Spleen (tissue), 7 donors: ENCODE data around the gene IPMK.

Source experiments
- CTCF ChIP-seq, 11 experiments: fragments of 200-600 bp in 7 of 11; fragments of 450-650 bp in 4 of 11; sonication (generic) in 4 of 11; IDR thresholded peaks in 8 of 11; conservative IDR thresholded peaks in 3 of 11; 1 replicate in 7 of 11; 2 replicates in 4 of 11; pipeline versions ENCODE4 v1.4.0 to v1.8.0; 2016 to 2021; ENCODE audit warnings: antibody characterized with exemption in 11 of 11, inconsistent platforms in 4 of 11, mild to moderate bottlenecking in 1 of 11
- POLR2AphosphoS5 ChIP-seq, 3 donors: sonication (generic); formaldehyde crosslinking; IDR thresholded peaks; one replicate each; pipeline ENCODE4 v1.5.1; 2017; ENCODE audit warnings: antibody characterized with exemption in 3 of 3
- donor health status: DM: no; HTN: no; CAD: no; lungs with moderate emphysema.
- donor health status: DM: no; HTN: no; CAD: no.
- donor health status: DM: no; HTN: no; CAD: no.

DNA sequence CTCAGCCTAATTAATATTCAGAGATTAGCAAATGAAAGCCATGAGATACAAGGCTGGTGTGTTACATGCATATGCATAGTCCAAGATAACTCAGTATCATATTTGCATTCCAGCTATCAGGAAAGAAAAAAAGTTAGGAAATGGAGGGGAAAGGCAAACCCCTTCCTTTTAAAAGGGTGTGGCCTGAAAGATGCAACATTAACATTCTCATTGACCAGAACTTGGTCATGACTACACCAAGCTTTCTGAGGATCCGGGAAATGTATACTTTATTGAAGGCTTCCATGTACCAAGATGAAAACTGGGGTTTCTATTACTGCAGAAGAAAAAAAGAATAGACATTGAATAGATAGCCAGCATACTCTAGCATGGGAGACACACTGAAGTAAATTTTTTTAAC is 96.5 kb downstream of the IPMK start:
- TF ChIP-seq CTCF (IDR thresholded peaks at IDR 0.05 in 8 of 11, conservative IDR thresholded peaks at IDR 0.05 in 3 of 11): no peak
- TF ChIP-seq POLR2AphosphoS5 (IDR thresholded peaks at IDR 0.05): no peak
